Stimulated activated CD4-positive, alpha-beta T cell treated with anti-CD3 and anti-CD28 coated beads, Interleukin-1b, Interleukin-23, amount 100 ng/mL, for 48 hours (primary cell): ENCODE data around the gene CLK1.
A peak's percentile ranks its signal among the peaks of the same experiment; 100 is the strongest.
"Not testable (repeated sequence)": the region's sequence is repeated elsewhere in the genome, so short reads cannot be mapped to it uniquely, and the experiment has no call there.

ENCODE experiments used
- DNase-seq: peaks from one replicate; pipeline ENCODE4 v3.0.0-alpha.2; 2020

The CLK1 gene

DNA sequence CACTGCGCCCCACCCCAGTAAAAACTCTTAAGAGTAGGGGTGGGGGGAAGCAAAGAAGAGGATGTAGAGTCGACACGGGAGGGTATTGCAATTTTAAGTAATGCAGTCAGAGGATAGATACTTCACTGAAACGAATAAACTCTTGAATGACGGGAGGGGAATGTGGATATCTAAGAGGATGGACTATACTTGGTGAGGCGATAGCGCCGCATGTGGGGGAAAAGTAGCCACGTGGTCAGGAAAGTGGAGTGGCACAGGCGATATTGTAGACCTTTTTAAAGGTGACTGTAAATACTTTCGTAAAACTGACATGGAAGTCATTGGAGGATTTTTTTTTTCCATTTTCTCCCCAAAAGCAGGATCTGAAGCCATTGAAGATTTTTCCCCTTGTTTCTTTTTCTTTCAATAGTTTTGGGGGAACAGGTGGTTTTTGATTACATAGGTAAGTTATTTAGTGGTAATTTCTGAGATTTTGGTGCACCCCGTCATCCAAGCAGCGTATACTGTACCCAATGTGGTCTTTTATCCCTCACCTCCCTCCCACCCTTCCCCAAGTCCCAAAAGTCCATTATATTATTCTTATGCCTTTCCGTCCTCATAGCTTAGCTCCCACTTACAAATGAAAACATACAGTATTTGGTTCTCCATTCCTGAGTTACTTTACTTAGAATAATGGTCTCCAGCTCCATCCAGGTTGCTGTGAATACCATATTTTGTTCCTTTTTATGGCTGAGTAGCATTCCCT lies 13.8 kb downstream of the CLK1 start:
- DNase-seq: no peak

DNA sequence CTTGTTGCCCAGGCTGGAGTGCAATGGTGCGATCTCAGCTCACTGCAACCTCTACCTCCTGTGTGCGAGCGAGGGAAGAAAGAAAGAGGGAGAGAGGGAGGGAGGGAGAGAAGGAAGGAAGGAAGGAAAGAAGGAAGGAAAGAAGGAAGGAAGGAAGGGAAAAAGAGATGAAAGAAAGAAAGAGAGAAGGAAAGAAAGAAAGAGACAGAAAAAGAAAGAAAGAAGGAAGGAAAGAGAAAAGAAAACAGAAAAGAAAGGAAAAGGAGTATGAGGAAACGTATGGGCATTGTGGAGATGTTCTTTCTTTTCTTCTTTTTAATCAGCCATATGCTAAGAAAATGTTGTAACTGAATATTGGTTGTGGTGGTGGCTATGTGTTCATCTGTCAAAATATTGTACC lies 16.5 kb downstream of the CLK1 start:
- DNase-seq: no peak

DNA sequence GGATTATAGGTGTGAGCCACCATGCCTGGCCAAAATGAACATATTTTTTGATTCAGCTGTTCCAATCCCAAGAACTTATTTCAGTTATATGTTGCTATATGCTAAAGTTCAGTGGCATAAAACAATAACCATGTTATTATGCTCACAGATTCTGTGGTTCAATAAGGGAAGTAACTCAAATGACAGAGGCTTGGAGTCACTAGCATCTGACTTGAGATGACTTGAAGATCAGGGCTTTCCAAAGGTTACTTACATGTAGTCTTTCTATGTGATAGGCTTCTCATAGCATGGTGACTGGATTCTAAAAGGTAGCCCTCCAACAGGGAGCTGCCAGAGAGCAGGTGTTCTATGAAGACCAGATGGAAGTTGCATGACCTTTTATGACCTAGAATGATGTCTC lies 17.2 kb downstream of the CLK1 start:
- DNase-seq: no peak

DNA sequence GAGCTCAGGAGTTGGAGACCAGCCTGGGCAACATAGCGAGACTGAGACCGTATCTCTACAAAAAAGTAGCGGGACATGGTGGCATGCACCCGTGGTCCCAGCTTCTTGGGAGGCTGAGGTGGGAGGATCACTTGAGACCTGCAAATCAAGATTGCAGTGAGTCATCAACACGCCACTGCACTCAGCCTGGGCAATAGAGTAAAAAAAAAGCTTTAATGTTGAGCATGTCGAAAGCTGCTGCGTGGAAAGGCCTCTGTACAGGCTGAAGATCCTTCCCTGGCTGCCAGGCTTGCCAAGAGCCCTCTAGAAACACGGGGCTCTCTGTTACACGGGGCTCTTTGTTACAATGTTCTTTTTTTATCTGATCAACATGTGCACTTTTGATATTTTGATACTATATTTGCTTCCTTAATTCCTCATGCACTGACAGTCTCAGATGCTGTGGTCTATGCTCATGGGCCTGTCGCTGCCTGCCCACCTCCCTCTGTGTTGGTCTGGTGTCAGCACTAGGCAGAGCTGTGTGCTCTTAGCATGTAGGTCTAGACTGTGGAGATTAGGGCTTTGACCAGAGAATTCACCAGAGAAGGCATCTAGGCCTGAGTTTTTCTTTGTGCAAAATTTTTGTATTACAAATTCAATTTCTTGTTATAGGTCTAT lies 18.7 kb downstream of the CLK1 start:
- no peak for DNase-seq

DNA sequence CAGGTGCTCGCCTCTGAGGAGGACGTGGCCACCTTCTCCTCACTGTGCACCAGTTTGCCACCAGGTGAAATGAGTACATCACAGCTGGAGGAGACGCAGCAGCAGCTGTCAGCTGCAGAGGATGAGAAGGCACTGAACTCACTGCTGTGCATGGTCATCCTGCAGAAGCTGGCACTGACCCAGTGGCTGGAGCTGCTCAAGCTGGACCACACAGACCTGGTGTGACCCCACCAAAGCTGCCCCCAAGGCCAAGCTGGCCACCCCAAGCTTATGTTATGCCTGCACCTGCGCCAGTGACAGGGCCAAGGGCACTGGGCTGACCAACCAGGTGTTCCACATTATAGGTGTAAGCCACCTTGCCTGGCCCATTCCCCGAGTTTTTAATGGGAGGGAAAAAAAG lies 19.3 kb downstream of the CLK1 start:
- DNase-seq: no peak

DNA sequence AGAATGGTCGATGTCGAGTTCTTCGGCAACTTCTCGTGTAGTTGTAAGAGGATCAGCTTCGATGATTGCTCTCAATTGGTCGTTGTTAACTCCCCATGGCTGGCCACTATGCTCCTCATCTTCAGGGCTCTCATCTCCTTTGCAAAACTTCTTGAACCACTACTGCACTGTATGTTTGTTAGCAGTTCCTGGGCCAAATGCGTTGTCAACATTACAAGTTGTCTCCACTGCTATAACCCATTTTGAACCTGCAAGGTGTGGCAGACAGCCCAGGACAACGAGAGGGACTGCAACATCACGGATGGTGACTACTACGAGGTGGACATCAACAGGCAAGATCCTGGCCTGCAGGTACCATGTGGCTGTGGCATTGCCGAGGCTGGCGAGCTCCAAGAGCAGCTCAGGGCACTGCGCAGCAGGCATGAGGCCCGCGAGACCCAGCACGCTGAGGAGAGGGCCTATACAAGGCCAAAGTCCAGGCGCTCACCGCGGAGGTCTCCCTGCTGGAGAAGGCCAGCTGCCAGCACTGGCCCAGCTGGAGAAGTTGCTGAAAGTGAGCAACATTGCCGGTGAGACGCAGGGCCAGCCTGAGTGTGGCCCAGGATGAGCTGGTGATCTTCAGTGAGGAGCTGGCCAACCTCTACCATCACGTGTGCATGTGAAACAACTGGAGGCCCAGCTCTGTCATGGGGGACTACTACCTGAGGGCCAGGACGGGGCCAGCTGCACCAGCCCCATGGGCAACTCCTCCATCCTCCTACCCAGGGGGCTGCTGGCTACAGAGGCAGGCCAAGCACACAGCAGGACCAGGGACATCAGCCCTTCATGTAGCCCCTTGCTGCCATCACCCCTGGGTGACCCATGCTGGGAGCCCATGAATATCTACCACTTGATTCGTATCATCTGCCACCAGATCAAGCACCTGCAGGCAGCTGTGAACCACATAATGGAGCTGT lies 20.2 kb downstream of the CLK1 start:
- DNase-seq: no peak

DNA sequence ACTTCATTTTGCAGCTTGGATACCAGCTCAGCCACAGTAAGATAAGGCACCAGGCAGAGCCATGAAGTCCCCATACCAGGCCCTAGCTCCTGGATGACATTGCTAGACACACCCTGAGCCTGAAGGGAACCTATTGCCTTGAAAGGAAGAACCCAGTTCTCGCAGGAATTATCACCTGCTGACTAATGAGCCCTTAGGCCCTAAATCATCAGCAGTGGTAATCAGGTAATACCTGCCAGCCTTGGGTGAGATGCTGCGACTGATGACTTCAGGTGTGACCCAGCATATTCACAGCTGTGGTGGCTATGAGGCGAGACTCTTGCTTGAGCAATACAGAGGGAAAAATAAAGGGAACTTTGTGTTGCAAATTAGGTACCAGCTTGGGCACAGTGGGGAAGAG lies 24.9 kb downstream of the CLK1 start:
- no peak for DNase-seq

DNA sequence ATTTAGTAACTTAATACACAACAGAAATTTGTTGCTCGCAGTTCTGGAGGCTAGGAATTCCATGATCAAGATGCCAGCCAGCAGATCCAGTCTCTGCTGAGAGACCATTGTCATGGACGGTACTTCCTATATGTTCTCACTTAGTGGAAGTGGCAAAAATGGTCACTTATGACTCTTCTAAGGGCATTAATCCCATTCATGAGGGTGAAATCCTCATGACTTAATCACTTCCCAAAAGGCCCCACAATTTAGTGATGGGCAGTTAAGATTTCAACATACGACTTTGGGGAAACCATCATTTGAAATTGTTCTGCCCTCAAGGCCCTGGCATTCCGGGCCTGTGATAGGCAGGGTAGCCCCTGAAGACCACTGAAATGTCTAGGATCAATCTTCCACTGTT lies 29.8 kb downstream of the CLK1 start:
- DNase-seq: no peak

DNA sequence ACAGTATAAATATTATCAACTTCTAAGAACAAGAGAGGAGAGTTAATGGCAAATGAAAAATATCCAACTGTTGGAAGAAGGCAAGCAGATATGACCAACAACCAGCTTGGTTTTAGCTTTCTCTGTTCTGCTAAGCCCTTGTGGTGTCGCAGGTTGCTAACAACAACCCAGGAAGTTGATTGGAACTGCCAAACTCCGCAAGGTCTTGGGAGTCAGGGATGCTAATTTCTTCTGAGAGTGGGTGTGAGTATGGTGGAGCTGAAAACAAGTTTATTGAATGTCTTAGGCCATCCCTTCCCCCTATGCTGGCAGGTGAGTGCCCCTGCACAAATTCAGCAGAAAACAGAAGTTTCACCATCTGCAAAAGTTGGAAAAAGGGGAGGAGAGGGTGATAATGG lies 35.2 kb downstream of the CLK1 start:
- DNase-seq: no peak

DNA sequence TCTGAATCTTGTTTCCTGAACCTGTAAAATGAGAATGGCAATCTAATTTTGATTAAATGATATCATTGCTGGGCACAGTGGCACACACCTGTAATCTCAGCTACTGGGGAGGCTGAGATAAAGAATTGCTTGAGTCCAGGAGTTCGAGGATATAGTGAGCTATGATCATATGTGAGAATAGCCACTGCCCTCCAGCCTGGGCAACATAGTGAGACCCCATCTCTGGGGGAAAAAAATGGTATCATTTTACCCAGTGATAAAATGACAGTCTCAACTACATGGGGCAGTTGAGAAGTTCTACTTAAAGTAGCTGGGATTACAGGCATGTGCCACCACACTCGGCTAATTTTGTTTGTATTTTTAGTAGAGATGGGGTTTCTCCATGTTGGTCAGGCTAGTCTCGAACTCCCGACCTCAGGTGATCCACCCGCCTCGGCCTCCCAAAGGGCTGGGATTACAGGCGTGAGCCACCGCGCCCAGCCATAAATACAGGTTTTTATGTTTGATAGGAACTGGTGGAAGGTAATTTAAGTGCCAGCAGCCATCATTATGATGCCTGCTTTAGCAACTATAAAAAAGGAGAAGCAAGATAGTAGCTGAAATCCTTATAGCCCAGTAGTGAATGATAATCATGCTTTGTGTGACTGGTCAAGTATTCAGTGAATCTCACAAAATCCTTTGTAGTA lies 35.7 kb downstream of the CLK1 start:
- no peak for DNase-seq

DNA sequence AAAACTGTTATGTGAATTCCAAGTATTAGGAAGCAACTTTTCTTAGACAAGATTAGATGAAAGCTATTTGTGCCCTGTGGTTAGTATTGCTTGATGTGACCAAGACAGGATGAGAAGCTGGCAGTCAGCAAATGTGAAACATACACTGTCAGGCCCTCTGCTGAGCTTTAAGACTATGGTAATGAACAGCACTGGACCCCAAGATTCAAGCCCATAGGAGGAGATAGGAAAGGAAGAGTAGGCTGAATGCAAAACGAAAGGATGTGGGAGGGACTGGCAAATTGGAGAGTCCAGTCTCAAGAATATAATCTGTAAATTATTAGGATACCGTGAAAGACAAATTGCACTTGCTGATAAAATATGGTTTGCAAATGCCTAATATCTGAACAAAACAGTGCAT lies 36.4 kb downstream of the CLK1 start:
- no peak for DNase-seq

DNA sequence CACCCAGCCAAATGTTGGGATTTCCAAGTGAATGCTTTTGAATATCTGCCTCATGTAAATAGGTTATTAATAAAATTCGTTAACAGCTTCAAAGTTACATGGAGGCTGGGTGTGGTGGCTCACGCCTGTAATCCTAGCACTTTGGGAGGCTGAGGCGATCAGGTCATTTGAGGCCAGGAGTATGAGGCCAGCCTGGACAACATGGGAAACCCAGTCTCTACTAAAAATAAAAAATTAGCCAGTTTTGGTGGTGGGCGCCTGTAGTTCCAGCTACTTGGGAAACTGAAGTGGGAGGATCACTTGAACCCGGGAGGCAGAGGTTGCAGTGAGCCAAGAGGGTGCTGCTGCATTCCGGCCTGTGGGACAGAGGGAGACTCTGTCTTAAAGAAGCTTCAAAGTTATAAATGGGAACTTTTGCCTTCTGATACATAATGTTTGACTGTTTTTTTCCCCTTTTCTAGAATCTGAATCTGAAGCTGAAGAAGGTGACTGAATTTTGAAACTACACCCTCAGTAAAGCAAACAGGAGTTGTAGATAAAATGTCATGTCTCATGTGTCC lies 42.7 kb downstream of the CLK1 start:
- DNase-seq: no peak

DNA sequence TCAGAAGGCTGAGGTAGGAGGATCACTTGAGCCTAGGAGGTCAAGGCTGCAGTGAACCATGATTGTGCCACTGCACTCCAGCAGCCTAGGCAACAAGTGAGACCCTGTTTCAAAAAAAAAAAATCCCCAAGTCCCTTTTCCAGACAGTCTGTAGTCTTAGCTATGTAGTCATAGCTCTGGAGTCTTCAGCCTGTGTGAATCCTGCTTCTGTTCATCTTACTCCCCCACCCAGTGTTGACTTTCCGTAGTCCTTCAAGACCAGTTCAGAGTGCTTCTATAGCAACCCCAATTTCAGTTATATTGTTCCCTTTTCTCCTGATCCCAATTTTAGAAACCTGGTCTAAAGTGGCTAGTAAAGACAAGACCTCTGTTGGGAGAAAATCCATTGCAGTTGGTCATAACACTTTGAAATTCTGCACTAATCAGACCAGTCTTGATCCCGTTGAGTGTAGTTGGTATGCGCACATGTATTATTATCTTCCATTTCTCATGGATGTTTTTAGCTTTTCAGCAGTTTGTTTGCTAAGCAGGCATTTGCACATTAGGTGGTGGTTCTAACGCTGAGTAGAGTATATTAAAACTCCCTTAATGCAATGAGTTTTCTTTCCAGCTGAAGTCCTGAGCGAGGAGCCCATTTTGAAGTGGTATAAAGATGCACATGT lies 43.8 kb downstream of the CLK1 start:
- DNase-seq: no peak

DNA sequence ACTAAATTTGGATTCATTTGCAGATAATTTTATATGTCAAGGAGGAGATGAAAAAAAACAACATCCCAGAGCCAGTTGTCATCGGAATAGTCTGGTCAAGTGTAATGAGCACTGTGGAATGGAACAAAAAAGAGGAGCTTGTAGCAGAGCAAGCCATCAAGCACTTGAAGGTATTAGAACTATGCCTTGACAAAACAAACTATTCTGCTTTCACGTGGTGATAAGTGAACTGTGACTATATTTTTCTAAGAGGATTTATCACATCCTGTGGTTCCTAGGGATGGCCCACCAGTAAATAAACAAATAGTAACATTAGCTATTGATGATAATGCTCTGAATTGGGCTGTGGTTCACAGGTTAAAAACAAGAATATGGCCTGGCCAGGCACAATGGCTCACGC lies 45.7 kb downstream of the CLK1 start:
- not testable (repeated sequence) for DNase-seq

DNA sequence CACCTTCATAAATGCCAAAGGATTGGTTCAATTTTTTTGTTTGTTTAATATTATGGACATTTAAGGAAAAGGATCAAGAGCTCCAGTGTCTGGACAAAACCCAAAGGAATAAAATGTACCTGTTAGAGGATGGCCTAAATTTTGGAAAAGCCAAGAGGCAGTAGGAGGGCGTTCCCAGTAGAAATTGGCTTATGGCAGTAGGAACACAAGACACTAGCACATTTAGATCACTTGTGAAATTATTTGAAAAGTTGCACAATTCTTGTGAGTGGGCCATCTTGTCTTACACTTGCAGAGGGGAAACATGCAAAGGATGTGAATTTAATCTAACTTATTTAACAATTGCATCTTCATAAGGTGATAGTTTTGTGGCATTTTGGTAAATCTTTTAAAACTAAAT lies 49.5 kb downstream of the CLK1 start:
- no peak for DNase-seq

DNA sequence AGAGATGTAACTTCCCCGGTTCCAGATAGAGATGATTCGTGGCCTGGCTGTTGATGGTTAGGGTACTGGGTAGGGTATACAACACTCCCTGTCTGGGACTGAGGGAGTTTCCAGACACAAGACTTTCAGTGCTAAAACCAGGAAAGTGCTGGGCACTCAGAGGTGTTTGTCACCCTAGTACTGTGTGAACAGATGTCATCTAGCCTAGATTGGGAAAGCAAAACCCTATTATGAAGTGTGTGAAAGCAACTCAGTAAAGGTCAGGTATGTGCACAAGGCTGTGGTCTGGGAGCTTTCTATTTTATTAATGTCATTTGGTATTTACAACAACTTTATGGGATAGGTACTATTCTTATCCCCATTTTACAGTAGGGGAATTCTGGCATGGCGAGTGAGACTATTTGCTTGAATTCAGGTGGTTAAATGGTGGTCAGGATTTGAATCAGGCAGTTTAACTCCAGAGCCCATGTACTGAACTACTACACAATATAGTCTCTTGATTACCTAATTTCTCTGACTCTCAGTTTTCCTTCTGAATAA lies 50.1 kb downstream of the CLK1 start:
- DNase-seq: peak; percentile 44

DNA sequence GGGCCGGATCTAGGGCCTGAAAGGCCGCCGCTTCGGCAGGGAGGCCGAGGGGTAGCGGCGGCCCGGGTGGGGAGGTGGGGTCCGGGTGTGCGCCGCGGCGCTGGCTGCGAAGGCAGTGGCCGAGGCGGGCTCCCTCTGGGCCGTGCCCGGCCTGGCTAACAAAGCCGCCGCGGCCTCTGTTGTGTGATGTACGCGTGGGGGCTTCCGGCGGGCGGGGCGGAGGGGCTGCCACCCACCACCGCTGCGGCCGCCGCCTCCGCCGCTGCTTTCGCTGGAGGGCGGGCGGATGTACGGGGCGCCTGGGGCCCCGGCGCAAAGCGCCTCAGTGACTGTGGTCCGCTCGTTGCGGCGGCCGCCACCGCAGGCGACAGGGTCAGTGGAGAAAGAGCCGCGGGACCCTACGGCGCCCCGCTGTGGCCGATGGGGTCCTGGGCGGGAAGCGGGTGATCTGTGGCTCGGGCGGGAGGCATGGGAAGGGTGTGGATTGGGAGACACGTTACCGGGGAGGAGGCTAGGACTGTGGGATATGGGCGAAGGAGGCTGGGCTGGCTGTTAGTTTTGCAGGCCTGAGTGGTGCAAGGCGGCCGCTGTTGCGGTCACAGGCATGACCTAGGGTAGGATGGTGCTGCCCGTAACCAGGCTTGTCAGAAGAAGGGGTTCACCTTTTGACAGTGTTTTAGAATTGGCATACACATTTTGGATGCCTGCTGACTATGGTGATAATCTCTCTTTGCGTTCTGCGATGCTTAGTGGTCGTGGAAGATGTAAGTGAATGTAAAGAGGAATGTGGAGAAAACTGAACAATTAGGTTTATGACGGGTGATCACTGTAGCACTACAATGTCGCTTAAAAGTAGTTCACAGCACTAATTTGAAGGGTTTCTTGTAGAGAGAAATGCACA lies 52.1 kb downstream of the CLK1 start:
- peak; percentile 57 for DNase-seq

DNA sequence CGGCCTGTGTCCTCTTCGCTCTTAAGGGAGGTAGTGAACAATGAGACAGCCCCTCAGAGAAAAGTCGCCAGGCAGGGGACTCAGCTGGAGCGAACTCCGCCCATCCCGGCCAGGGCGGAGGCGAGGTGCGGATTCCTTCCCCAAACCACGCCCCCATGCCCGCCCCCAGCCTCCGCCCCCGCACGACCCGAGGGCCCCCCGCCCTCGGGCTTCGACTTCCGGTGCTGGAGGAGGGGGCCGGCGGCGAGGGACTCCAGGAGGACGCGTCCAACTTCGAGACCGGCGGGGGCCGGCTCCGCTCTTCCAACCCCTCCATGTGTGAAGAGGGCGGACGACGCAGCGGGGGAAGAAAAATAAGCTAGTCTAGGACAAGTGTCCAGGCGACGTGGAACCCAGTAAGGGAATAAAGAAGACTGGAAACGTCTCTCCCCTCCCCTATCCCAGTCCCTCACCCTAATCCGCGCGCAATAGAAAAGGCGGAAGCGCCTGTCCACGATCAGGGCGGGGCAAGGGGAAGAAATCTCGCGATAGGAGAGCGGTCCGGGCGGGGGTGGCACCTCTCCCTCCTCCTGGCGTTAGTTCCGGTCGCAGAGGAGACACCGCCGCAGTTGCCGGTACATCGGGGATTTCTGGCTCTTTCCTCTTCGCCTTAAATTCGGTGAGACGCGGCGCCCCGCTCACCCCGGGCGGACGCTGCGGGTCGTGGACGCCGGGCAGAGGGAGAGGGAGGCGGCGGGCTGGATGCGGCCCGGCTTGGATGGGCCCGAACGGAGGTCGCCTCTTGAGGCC lies 52.9 kb downstream of the CLK1 start, which contains the start of gene BZW1:
BZW1 (plus strand) TSS at position 578 of the 789 bp plus-strand sequence. CDS start 1,308 bp downstream, outside the sequence.
- DNase-seq: peak; percentile 97

DNA sequence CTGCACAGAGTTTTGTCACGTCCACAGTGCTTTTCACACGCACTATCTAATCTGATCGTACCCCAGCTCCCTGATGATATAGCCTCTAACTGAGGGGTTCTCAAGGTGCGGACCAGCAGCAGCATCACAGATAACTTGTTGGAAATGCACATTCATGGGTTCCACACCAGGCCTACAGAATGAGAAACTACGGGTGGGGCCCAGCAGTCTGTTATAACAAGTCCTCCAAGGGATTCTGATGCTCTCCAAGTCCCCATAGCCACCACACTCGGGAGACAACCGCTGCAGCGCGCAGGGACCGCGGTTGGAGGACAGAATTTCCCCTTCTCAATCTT lies 53.5 kb downstream of the CLK1 start:
- no peak for DNase-seq
